Muscle layer of duodenum (tissue), 2 donors: ENCODE measurements around the gene OR5T3.
"Not testable (repeated sequence)": the region's sequence is repeated elsewhere in the genome, so short reads cannot be mapped to it uniquely, and the experiment has no call there.

Source experiments
- H3K27ac ChIP-seq: one replicate; pipeline ENCODE4 v1.7.0; 2013; ENCODE audit warnings: mild to moderate bottlenecking, low read length
- H3K27me3 ChIP-seq: one replicate; pipeline ENCODE4 v1.7.0; 2013; ENCODE audit warnings: low read depth, mild to moderate bottlenecking, control low read depth, low read length
- H3K36me3 ChIP-seq, 2 donors: one replicate each; pipeline ENCODE4 v1.7.0; 2013; ENCODE audit warnings: low read length in 2 of 2, control low read depth in 1 of 2, mild to moderate bottlenecking in 1 of 2; ENCODE audit not compliant: insufficient read depth in 2 of 2, control insufficient read depth in 1 of 2
- H3K4me1 ChIP-seq, 2 donors: one replicate each; pipeline ENCODE4 v1.7.0; 2013; ENCODE audit warnings: low read length in 2 of 2, mild to moderate bottlenecking in 2 of 2, control low read depth in 1 of 2, moderate library complexity in 1 of 2; ENCODE audit not compliant: insufficient read depth in 2 of 2, control insufficient read depth in 1 of 2
- H3K4me3 ChIP-seq, 2 donors: one replicate each; pipeline ENCODE4 v1.7.0; 2013; ENCODE audit warnings: low read length in 2 of 2, low read depth in 1 of 2, mild to moderate bottlenecking in 1 of 2
- H3K9me3 ChIP-seq, 2 donors: one replicate each; pipeline ENCODE4 v1.7.0; 2013; ENCODE audit warnings: low read length in 2 of 2, control low read depth in 1 of 2, mild to moderate bottlenecking in 1 of 2; ENCODE audit not compliant: control insufficient read depth in 1 of 2
- donor health status: healthy.

Gene OR5T3

GRCh38 chr11:56251954-56252353 is at the start of gene OR5T3:
Gene OR5T3 (plus strand): TSS chr11:56252254. CDS start chr11:56252254, 0 bp downstream.
- H3K27me3 ChIP-seq, result no peaks in the 10 kb centered on the region
- no peak within 1 kb of the TSS for H3K27ac ChIP-seq
- no peaks in the 10 kb centered on the region for H3K4me1 ChIP-seq
- no peaks in the 10 kb centered on the region for H3K9me3 ChIP-seq
- no peak within 1 kb of the TSS for H3K4me3 ChIP-seq
- no peaks in the 10 kb centered on the region for H3K36me3 ChIP-seq

- H3K9me3 ChIP-seq, result no peaks in the 10 kb centered on the region
- no peaks in the 10 kb centered on the region for H3K36me3 ChIP-seq
- no peak overlapping the region for H3K4me3 ChIP-seq
- no peaks in the 10 kb centered on the region for H3K27me3 ChIP-seq
- H3K4me1 ChIP-seq, result no peaks in the 10 kb centered on the region
- H3K27ac ChIP-seq, result no peak overlapping the region
These were observed 44.3 kb upstream of the OR5T3 start for GRCh38 chr11:56207790-56208189.

GRCh38 chr11:56214537-56214936 is 37.5 kb upstream of the OR5T3 start:
- Histone ChIP-seq H3K4me3 (no peak overlapping the region), H3K27me3 (no peaks in the 10 kb centered on the region), H3K27ac (no peak overlapping the region), H3K4me1 (no peaks in the 10 kb centered on the region), H3K36me3 (no peaks in the 10 kb centered on the region), H3K9me3 (peaks cover 0 to 8% of the 10 kb centered on the region in 2 donors)

- not testable (repeated sequence) for H3K36me3 ChIP-seq, H3K4me1 ChIP-seq, H3K4me3 ChIP-seq, H3K9me3 ChIP-seq, H3K27me3 ChIP-seq, H3K27ac ChIP-seq
These were observed 32.3 kb upstream of the OR5T3 start for GRCh38 chr11:56219735-56220134.

- no peak within 1 kb of the TSS for H3K27ac ChIP-seq
- H3K4me1 ChIP-seq, result no peaks in the 10 kb centered on the region
- no peak within 1 kb of the TSS for H3K4me3 ChIP-seq
- no peaks in the 10 kb centered on the region for H3K9me3 ChIP-seq
- H3K27me3 ChIP-seq, result no peaks in the 10 kb centered on the region
- H3K36me3 ChIP-seq, result no peaks in the 10 kb centered on the region
These were observed 17.9 kb upstream of the OR5T3 start, which contains the start of gene OR5T2 for GRCh38 chr11:56234155-56234554. Gene OR5T2 (minus strand): TSS chr11:56234255. CDS start chr11:56233062, 1,193 bp downstream.

GRCh38 chr11:56271092-56271491 is 19.0 kb downstream of the OR5T3 start:
- no peaks in the 10 kb centered on the region for H3K27me3 ChIP-seq
- peaks cover 0 to 3% of the 10 kb centered on the region in 2 donors for H3K9me3 ChIP-seq
- no peaks in the 10 kb centered on the region for H3K36me3 ChIP-seq
- no peak overlapping the region for H3K4me3 ChIP-seq
- no peaks in the 10 kb centered on the region for H3K4me1 ChIP-seq
- H3K27ac ChIP-seq, result no peak overlapping the region

- no peaks in the 10 kb centered on the region for H3K9me3 ChIP-seq
- H3K27me3 ChIP-seq, result no peaks in the 10 kb centered on the region
- no peaks in the 10 kb centered on the region for H3K4me1 ChIP-seq
- H3K36me3 ChIP-seq, result no peaks in the 10 kb centered on the region
- H3K27ac ChIP-seq, result no peak within 1 kb of the TSS
- no peak within 1 kb of the TSS for H3K4me3 ChIP-seq
These were observed 21.8 kb downstream of the OR5T3 start, which contains the start of gene OR5T1 for GRCh38 chr11:56273854-56274253. Gene OR5T1 (plus strand): TSS chr11:56274154. CDS start chr11:56275639, 1,485 bp downstream.

- no peaks in the 10 kb centered on the region for H3K9me3 ChIP-seq
These were observed 40.1 kb downstream of the OR5T3 start, which contains the start of gene OR8H1 for GRCh38 chr11:56292154-56292553. Gene OR8H1 (minus strand): TSS chr11:56292254. CDS start chr11:56291062, 1,192 bp downstream.

GRCh38 chr11:56296898-56297297 is 44.8 kb downstream of the OR5T3 start:
- Histone ChIP-seq H3K27ac (no peak overlapping the region), H3K4me3 (no peak overlapping the region), H3K4me1 (no peaks in the 10 kb centered on the region), H3K36me3 (no peaks in the 10 kb centered on the region), H3K27me3 (no peaks in the 10 kb centered on the region), H3K9me3 (no peaks in the 10 kb centered on the region)

More at GRCh38 chr11:56292154-56292553, 40.1 kb downstream of the OR5T3 start, which contains the start of gene OR8H1:
- Histone ChIP-seq H3K4me3 (no peak within 1 kb of the TSS), H3K27me3 (no peaks in the 10 kb centered on the region), H3K36me3 (no peaks in the 10 kb centered on the region), H3K27ac (no peak within 1 kb of the TSS), H3K4me1 (no peaks in the 10 kb centered on the region)
